ENCODE results near the gene SPTBN5. TPM values are rescaled to one million over a fixed set of nuclear protein-coding genes. Genes with fewer than 3 reads are reported as not detected.

Gene SPTBN5
- polyA plus RNA-seq, 1 donor, result 1.7 TPM

DNA sequence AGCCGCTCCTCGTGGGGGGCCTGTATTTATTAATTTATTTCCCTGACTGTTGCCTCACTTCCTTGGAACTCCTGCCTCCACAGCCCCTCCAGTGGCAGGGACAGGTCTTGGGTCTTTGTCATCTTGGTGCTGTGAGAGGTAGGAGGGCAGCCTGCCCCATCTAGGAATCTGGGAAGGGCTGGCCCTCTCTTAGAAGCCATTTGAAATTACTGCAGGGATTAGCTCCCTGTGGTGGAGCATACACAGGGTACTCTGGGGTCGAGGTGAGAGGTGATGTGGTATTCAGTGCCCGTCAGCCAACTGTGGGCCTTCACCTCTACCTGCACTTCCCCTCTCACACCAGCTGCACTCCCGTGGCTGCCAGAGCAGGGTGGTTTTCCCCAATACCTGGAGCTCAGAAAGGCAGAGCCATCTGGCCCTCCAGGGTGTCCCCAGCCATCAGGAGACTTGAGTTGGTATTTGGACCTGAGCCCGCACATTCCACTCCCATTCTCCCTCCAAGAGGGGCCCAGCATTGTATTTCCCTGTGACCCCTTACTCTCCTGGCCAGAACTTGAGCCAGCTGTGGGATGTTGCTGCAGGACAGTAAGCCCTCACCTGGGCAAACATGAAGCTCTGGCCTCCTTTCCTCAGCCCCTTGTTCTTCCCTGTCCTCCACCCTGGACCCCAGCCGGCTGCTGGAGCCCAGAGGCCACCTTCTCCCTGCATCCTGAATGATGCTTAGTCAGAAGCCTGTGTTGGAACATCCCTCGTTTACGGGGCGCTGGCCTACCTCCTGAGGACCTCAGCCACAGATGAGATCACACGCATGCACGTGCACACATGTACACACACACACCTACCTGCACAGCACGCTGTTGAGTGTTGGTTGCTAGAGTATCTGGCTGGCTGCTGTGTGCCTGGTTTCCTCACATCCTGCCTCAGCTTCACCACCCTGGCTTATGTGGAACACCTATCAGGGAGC, 68.0 kb downstream of the SPTBN5 start:
- Histone ChIP-seq H3K9me3 (ENCODE audit: control insufficient read depth, low read depth, low read length) (peaks cover 4% of the 10 kb centered on the region), H3K4me1 (ENCODE audit: control insufficient read depth, insufficient read depth, low read length) (peaks cover 16% of the 10 kb centered on the region), H3K4me3 (ENCODE audit: low read length) (no peak overlapping the region), H3K36me3 (ENCODE audit: control insufficient read depth, insufficient read depth, low read length) (peaks cover 52% of the 10 kb centered on the region), H3K27ac (ENCODE audit: low read length) (no peak overlapping the region), H3K27me3 (ENCODE audit: control insufficient read depth, insufficient read depth, low read length) (no peaks in the 10 kb centered on the region)
- no CpG with 5 or more reads among the region's 13 CpGs for WGBS (ENCODE audit: insufficient coverage, low lambda C conversion rate)
- no peak for DNase-seq

DNA sequence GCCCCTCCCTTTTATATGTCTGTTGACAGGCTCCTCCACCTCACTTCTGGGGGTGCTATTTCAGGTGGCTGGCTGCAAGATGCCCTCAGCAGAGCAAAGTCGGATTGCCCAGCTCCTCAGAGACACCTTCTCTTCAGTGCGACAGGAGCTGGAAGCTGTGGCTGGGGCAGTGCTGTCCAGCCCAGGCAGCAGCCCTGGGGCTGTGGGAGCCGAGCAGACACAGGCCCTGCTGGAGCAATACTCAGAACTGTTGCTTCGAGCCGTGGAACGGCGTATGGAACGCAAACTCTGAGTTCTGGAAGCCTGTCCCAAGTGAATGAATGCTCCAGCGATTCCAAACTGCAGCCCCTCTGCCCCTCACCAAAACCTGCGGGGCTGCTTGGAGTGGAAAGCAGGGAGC, 68.7 kb downstream of the SPTBN5 start:
- Histone ChIP-seq H3K9me3 (ENCODE audit: control insufficient read depth, low read depth, low read length) (peaks cover 4% of the 10 kb centered on the region), H3K27me3 (ENCODE audit: control insufficient read depth, insufficient read depth, low read length) (no peaks in the 10 kb centered on the region), H3K4me1 (ENCODE audit: control insufficient read depth, insufficient read depth, low read length) (peaks cover 19% of the 10 kb centered on the region), H3K36me3 (ENCODE audit: control insufficient read depth, insufficient read depth, low read length) (peaks cover 56% of the 10 kb centered on the region), H3K27ac (ENCODE audit: low read length) (no peak overlapping the region), H3K4me3 (ENCODE audit: low read length) (no peak overlapping the region)
- no peak for DNase-seq
- WGBS (ENCODE audit: insufficient coverage, low lambda C conversion rate), result no CpG with 5 or more reads among the region's 10 CpGs

DNA sequence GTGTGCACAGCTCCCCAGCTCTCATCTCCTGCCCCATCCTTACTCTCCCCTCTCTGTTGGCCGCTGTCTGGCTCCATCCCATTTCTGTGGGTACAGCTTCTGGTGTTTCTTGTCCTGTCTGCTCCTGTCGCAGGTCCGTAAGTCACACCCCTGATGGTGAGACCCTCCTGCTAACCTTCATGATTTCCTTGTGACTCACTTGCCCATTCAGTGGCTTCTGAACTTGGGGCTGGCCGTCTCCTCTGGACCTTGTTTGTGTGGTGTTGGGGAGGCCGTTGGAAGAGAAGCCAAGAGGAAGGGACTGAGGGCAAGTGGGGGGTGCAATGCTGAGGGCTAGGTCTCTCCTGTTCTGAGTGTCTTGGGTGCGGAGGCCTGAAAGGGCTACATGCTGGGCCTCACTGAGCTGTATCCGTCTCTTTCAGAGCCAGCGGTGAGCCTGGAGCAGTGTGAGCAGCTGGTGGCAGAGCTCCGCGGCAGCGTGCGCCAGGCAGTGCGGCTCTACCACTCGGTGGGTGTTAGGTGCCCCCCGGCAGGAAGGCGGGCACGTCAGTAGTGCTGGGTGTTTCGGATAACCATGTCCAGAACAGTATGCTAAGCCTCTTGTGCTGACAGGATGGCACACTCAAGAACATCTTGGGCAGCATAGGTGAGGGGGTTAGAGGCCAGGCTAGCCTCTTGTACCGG, 69.6 kb downstream of the SPTBN5 start:
- DNase-seq, result no peak
- peaks cover 14% of the 10 kb centered on the region for H3K4me1 ChIP-seq (ENCODE audit: control insufficient read depth, insufficient read depth, low read length)
- no CpG with 5 or more reads among the region's 19 CpGs for WGBS (ENCODE audit: insufficient coverage, low lambda C conversion rate)

DNA sequence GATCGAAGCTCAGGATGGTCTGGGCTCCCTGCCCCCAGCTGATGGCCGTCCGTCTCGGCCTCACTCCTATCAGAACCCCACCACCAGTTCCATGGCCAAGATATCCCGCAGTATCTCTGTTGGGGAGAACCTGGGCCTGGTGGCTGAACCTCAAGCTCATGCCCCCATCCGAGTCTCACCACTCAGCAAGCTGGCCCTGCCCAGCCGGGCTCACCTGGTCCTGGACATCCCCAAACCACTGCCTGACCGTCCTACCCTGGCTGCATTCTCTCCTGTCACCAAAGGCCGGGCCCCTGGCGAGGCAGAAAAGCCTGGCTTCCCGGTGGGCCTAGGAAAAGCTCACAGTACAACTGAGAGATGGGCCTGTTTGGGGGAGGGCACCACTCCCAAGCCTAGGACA, 70.4 kb downstream of the SPTBN5 start:
- WGBS (ENCODE audit: insufficient coverage, low lambda C conversion rate), result no CpG with 5 or more reads among the region's 11 CpGs
- Histone ChIP-seq H3K9me3 (ENCODE audit: control insufficient read depth, low read depth, low read length) (peaks cover 4% of the 10 kb centered on the region), H3K27ac (ENCODE audit: low read length) (no peak overlapping the region), H3K4me3 (ENCODE audit: low read length) (no peak overlapping the region), H3K27me3 (ENCODE audit: control insufficient read depth, insufficient read depth, low read length) (no peaks in the 10 kb centered on the region), H3K36me3 (ENCODE audit: control insufficient read depth, insufficient read depth, low read length) (peaks cover 72% of the 10 kb centered on the region), H3K4me1 (ENCODE audit: control insufficient read depth, insufficient read depth, low read length) (peaks cover 8% of the 10 kb centered on the region)
- DNase-seq, result no peak

More for the DNA sequence above, 69.6 kb downstream of the SPTBN5 start:
- no peak overlapping the region for H3K4me3 ChIP-seq (ENCODE audit: low read length)
- H3K27me3 ChIP-seq (ENCODE audit: control insufficient read depth, insufficient read depth, low read length), result no peaks in the 10 kb centered on the region
- no peak overlapping the region for H3K27ac ChIP-seq (ENCODE audit: low read length)
- H3K36me3 ChIP-seq (ENCODE audit: control insufficient read depth, insufficient read depth, low read length), result peaks cover 65% of the 10 kb centered on the region
- peaks cover 4% of the 10 kb centered on the region for H3K9me3 ChIP-seq (ENCODE audit: control insufficient read depth, low read depth, low read length)

DNA sequence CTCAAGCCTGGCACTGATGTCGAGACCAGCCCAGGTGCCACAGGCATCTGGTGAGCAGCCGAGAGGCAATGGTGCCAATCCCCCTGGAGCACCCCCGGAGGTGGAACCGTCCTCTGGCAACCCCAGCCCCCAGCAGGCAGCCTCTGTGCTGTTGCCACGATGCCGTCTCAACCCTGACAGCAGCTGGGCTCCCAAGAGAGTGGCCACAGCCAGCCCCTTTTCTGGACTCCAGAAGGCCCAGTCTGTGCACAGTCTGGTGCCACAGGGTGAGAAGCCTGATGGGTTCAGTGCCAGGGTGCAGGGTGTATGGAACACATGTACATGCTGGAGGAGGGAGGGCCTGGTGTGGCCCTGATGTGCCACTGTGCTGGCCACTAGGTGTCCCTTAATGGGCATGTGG, 70.9 kb downstream of the SPTBN5 start:
- no peaks in the 10 kb centered on the region for H3K27me3 ChIP-seq (ENCODE audit: control insufficient read depth, insufficient read depth, low read length)
- no peak for DNase-seq
- H3K4me1 ChIP-seq (ENCODE audit: control insufficient read depth, insufficient read depth, low read length), result peaks cover 8% of the 10 kb centered on the region
- no peak overlapping the region for H3K27ac ChIP-seq (ENCODE audit: low read length)
- no peak overlapping the region for H3K4me3 ChIP-seq (ENCODE audit: low read length)
- no CpG with 5 or more reads among the region's 6 CpGs for WGBS (ENCODE audit: insufficient coverage, low lambda C conversion rate)
- H3K36me3 ChIP-seq (ENCODE audit: control insufficient read depth, insufficient read depth, low read length), result peaks cover 77% of the 10 kb centered on the region
- peaks cover 4% of the 10 kb centered on the region for H3K9me3 ChIP-seq (ENCODE audit: control insufficient read depth, low read depth, low read length)

DNA sequence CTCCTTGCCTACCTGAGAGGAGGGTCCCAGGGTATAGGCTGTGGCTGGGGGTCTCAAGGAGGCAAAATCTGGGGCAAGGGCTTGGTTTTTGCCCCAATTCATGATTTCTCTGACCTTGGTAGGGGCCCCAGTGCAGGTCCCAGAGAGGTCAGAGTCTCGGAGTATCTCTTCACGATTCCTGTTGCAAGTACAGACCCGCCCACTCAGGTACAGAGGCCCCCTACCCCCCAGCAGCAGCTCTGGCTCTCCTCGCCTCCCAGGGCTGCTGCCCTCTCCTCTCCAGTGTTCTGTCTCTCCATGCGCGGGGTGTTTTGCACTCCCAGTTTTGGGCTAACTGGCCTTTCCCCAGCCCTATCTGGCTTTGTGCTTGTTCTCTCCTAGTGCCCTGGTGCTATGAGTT, 71.4 kb downstream of the SPTBN5 start:
- Histone ChIP-seq H3K4me3 (ENCODE audit: low read length) (no peak overlapping the region), H3K27me3 (ENCODE audit: control insufficient read depth, insufficient read depth, low read length) (no peaks in the 10 kb centered on the region), H3K9me3 (ENCODE audit: control insufficient read depth, low read depth, low read length) (peaks cover 4% of the 10 kb centered on the region), H3K4me1 (ENCODE audit: control insufficient read depth, insufficient read depth, low read length) (peaks cover 8% of the 10 kb centered on the region), H3K36me3 (ENCODE audit: control insufficient read depth, insufficient read depth, low read length) (peaks cover 82% of the 10 kb centered on the region), H3K27ac (ENCODE audit: low read length) (no peak overlapping the region)
- DNase-seq, result no peak
- no CpG with 5 or more reads among the region's 6 CpGs for WGBS (ENCODE audit: insufficient coverage, low lambda C conversion rate)

DNA sequence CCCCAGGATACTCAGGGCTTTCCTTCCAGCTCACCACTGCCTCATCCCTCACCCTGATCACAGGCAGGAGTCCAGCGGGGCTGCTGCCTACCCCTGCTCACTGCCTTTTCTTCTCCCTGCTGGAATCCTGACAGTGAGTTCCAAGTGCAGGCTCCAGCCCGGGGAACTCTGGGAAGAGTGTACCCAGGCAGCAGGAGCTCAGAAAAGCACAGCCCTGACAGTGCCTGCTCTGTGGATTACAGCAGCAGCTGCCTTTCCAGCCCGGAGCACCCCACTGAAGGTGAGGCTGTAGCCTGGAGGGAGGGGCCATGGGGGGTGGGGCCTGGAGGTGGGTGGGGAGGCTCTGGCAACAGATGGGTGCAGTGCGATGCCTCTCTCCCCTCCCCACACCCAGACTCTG, 72.0 kb downstream of the SPTBN5 start:
- peaks cover 88% of the 10 kb centered on the region for H3K36me3 ChIP-seq (ENCODE audit: control insufficient read depth, insufficient read depth, low read length)
- H3K4me1 ChIP-seq (ENCODE audit: control insufficient read depth, insufficient read depth, low read length), result peaks cover 8% of the 10 kb centered on the region
- no peaks in the 10 kb centered on the region for H3K27me3 ChIP-seq (ENCODE audit: control insufficient read depth, insufficient read depth, low read length)
- no peak for DNase-seq
- WGBS (ENCODE audit: insufficient coverage, low lambda C conversion rate), result no CpG with 5 or more reads among the region's 4 CpGs
- no peak overlapping the region for H3K4me3 ChIP-seq (ENCODE audit: low read length)
- no peaks in the 10 kb centered on the region for H3K9me3 ChIP-seq (ENCODE audit: control insufficient read depth, low read depth, low read length)
- no peak overlapping the region for H3K27ac ChIP-seq (ENCODE audit: low read length)

DNA sequence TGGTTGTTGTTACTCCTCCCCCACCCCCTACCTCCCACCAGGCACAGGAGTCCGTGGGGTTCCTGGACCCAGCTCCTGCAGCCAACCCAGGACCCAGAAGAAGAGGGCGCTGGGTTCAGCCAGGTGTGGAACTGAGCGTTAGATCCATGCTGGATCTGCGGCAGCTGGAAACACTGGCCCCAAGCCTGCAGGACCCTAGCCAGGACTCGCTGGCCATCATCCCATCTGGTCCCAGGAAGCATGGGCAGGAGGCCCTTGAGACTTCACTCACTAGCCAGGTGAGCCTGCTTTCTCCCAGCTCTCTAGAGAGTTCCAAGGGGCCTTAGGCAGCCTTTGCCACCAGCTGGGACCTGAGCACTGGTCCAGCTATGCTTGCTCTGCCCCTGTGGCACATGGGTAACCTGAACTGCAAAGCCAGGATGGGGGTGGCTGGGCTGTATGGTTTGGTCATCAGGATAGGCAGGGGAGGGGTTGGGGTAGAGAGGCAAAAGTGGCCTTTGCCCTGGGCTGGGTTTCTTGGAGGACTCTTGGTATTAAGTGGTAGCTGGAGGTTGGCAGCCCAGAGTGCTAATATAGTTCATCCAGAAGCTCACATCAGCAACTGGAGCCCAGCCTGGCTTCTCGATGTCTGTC, 72.9 kb downstream of the SPTBN5 start:
- Histone ChIP-seq H3K9me3 (ENCODE audit: control insufficient read depth, low read depth, low read length) (no peaks in the 10 kb centered on the region), H3K27me3 (ENCODE audit: control insufficient read depth, insufficient read depth, low read length) (no peaks in the 10 kb centered on the region), H3K36me3 (ENCODE audit: control insufficient read depth, insufficient read depth, low read length) (peaks cover 94% of the 10 kb centered on the region), H3K4me3 (ENCODE audit: low read length) (no peak overlapping the region), H3K27ac (ENCODE audit: low read length) (no peak overlapping the region), H3K4me1 (ENCODE audit: control insufficient read depth, insufficient read depth, low read length) (peaks cover 8% of the 10 kb centered on the region)
- DNase-seq, result peak; percentile 30 to 50
- WGBS (ENCODE audit: insufficient coverage, low lambda C conversion rate), result no CpG with 5 or more reads among the region's 6 CpGs

DNA sequence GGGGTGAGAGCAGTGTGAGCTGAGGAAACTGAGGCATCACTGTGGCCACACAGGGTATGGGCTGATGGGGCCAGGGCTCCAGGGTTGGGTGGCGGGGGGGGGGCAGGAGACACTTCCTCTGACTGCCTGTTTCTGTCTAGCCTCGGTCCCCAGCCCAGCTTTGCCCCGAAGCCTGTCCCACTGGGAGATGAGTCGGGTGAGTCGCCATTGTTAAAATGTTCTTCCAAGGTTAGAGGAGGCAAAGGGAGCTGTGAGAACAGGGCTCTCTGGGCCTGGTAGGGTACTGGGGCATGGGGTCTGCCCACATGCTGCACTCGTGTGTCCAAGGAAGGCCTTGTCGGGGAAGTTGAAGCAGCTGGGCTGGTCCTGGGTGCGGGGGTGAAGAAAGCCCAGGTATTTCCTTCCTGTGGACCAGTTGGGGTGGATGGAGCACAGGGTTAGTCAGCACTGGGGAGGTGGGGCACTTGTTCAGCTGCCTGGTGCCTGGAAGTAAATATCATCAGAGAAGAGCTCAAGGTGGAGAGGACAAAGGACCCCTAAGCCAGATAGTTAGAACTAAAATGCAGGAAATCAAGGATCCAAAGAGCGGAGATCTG, 74.3 kb downstream of the SPTBN5 start:
- Histone ChIP-seq H3K27ac (ENCODE audit: low read length) (no peak overlapping the region), H3K4me1 (ENCODE audit: control insufficient read depth, insufficient read depth, low read length) (peaks cover 8% of the 10 kb centered on the region), H3K4me3 (ENCODE audit: low read length) (no peak overlapping the region), H3K27me3 (ENCODE audit: control insufficient read depth, insufficient read depth, low read length) (no peaks in the 10 kb centered on the region), H3K36me3 (ENCODE audit: control insufficient read depth, insufficient read depth, low read length) (peaks cover 95% of the 10 kb centered on the region), H3K9me3 (ENCODE audit: control insufficient read depth, low read depth, low read length) (no peaks in the 10 kb centered on the region)
- DNase-seq, result no peak
- no CpG with 5 or more reads among the region's 9 CpGs for WGBS (ENCODE audit: insufficient coverage, low lambda C conversion rate)

DNA sequence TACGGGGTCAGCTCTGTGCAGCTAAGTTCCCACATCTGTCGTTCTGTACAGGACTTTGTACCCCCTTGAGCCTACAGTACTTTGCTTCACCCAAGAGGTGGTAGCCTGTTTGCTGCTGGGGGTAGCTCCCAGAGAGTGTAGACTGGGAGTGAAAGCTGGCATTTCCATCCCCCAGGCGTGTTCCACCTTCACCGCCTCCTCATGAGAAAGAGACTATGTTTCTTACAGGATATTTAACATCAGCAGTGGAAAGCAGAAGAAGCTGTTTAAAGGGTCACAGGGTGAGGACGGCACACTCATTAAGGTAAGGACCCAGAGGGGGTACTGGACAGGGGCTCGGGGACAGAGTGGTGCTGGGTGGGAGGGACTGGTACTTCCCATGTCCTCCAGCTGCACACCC, 76.1 kb downstream of the SPTBN5 start:
- H3K27me3 ChIP-seq (ENCODE audit: control insufficient read depth, insufficient read depth, low read length), result no peaks in the 10 kb centered on the region
- H3K4me1 ChIP-seq (ENCODE audit: control insufficient read depth, insufficient read depth, low read length), result peaks cover 8% of the 10 kb centered on the region
- no peaks in the 10 kb centered on the region for H3K9me3 ChIP-seq (ENCODE audit: control insufficient read depth, low read depth, low read length)
- H3K4me3 ChIP-seq (ENCODE audit: low read length), result no peak overlapping the region
- H3K36me3 ChIP-seq (ENCODE audit: control insufficient read depth, insufficient read depth, low read length), result peaks cover 95% of the 10 kb centered on the region
- H3K27ac ChIP-seq (ENCODE audit: low read length), result no peak overlapping the region
- no peak for DNase-seq
- no CpG with 5 or more reads among the region's 6 CpGs for WGBS (ENCODE audit: insufficient coverage, low lambda C conversion rate)
